ENCODE results near the gene PROM1. TPM values are rescaled to one million over a fixed set of nuclear protein-coding genes. Genes with fewer than 3 reads are reported as not detected.

Gene PROM1
- total RNA-seq, 4 donors from 2014 or later = 3.3 to 4.6 (median 4.0) TPM

GRCh38 chr4:16075975-16076757 lies 7.7 kb downstream of the PROM1 start:
- no peak overlapping the region for H3K27ac ChIP-seq (replicated peaks in 1 of 4)
- H3K4me1 ChIP-seq = no peaks in the 10 kb centered on the region
- peaks cover 0 to 32% (median 4%) of the 10 kb centered on the region in 4 donors for H3K27me3 ChIP-seq
- no peaks in the 10 kb centered on the region for H3K9me3 ChIP-seq
- H3K36me3 ChIP-seq = no peaks in the 10 kb centered on the region
- H3K4me3 ChIP-seq = no peak overlapping the region
- peak; percentile 92 for DNase-seq (ENCODE audit: extremely low spot score)
- no peak for TF ChIP-seq POLR2A (IDR thresholded peaks at IDR 0.05; ENCODE audit: low read depth)
- TF ChIP-seq EP300 (IDR thresholded peaks at IDR 0.05) = no peak
- TF ChIP-seq POLR2AphosphoS5 (IDR thresholded peaks at IDR 0.05) = no peak
- TF ChIP-seq, protein P1, sequence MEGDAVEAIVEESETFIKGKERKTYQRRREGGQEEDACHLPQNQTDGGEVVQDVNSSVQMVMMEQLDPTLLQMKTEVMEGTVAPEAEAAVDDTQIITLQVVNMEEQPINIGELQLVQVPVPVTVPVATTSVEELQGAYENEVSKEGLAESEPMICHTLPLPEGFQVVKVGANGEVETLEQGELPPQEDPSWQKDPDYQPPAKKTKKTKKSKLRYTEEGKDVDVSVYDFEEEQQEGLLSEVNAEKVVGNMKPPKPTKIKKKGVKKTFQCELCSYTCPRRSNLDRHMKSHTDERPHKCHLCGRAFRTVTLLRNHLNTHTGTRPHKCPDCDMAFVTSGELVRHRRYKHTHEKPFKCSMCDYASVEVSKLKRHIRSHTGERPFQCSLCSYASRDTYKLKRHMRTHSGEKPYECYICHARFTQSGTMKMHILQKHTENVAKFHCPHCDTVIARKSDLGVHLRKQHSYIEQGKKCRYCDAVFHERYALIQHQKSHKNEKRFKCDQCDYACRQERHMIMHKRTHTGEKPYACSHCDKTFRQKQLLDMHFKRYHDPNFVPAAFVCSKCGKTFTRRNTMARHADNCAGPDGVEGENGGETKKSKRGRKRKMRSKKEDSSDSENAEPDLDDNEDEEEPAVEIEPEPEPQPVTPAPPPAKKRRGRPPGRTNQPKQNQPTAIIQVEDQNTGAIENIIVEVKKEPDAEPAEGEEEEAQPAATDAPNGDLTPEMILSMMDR (IDR thresholded peaks at IDR 0.05) = no peak
- 82% methylated on average over 8 of the region's 8 CpGs for WGBS
- intact Hi-C loops (cut with DNase I) = no loop called here

- Histone ChIP-seq H3K36me3 (no peaks in the 10 kb centered on the region), H3K27ac (replicated peaks in 1 of 4) (no peak overlapping the region), H3K4me1 (no peaks in the 10 kb centered on the region), H3K27me3 (peaks cover 0 to 21% (median 0%) of the 10 kb centered on the region in 4 donors), H3K9me3 (no peaks in the 10 kb centered on the region), H3K4me3 (no peak overlapping the region)
- no peak for TF ChIP-seq EP300 (IDR thresholded peaks at IDR 0.05)
- no peak for TF ChIP-seq POLR2AphosphoS5 (IDR thresholded peaks at IDR 0.05)
- TF ChIP-seq POLR2A (IDR thresholded peaks at IDR 0.05; ENCODE audit: low read depth) = no peak
- TF ChIP-seq, protein P1 (IDR thresholded peaks at IDR 0.05) = no peak
- intact Hi-C loops (cut with DNase I) = no loop called here
- WGBS = 68% methylated on average over 3 of the region's 3 CpGs
- peak; percentile 12 for DNase-seq (ENCODE audit: extremely low spot score)
Measured at GRCh38 chr4:16075061-16075460, 8.8 kb downstream of the PROM1 start.

DNA sequence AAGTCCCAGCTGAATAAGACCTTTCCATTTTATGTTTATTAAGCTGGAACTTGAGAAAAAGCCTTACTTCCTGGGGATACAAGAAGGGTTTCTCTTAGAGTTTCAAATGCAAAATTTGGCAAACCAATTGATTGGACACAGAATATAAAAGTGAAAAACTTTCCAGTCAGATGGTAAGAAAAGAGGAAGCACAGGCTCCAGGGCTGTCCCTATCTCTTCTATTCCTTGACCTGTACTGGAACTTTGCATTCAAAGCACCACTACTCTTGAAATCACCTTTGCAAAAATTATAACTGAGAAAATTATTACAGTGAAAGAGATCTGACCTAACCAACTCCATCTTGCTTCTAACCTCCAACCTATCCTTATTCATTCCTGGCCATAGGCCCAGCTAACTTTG lies 11.7 kb downstream of the PROM1 start:
- intact Hi-C loops (cut with DNase I) = no loop called here
- no peak for TF ChIP-seq POLR2AphosphoS5 (IDR thresholded peaks at IDR 0.05)
- TF ChIP-seq EP300 (IDR thresholded peaks at IDR 0.05) = no peak
- TF ChIP-seq, protein P1 (IDR thresholded peaks at IDR 0.05) = no peak
- TF ChIP-seq POLR2A (IDR thresholded peaks at IDR 0.05; ENCODE audit: low read depth) = no peak

DNA sequence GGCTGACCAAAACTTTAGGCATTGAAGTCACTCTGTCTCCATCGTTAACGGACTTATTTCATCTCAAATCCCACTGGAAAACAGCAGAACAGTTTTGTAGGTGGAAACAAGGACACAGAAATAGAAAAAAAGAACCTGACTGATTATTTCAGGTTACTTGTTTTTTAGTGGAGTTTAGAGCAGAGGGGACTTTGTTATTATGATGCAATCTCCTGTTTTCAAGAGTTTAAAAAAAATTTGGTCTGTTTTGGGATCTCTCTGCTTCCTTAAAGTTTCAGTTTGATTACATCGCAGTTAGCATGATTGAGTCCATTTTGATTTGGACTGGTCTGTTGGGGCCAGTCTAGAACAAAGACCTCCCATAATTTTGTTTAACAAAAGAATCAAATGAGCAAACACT lies 13.6 kb downstream of the PROM1 start:
- no peak overlapping the region for H3K4me3 ChIP-seq
- intact Hi-C loops (cut with DNase I) = no loop called here
- H3K36me3 ChIP-seq = no peaks in the 10 kb centered on the region
- no peak for DNase-seq (ENCODE audit: extremely low spot score)
- TF ChIP-seq, protein P1 (IDR thresholded peaks at IDR 0.05) = no peak
- no peak for TF ChIP-seq POLR2A (IDR thresholded peaks at IDR 0.05; ENCODE audit: low read depth)
- TF ChIP-seq POLR2AphosphoS5 (IDR thresholded peaks at IDR 0.05) = no peak
- no peak for TF ChIP-seq EP300 (IDR thresholded peaks at IDR 0.05)
- no peaks in the 10 kb centered on the region for H3K4me1 ChIP-seq
- WGBS = 86% methylated on average over 3 of the region's 3 CpGs
- H3K9me3 ChIP-seq = no peaks in the 10 kb centered on the region
- no peak overlapping the region for H3K27ac ChIP-seq (replicated peaks in 1 of 4)
- no peaks in the 10 kb centered on the region for H3K27me3 ChIP-seq

More for the DNA sequence above, 11.7 kb downstream of the PROM1 start:
- DNase-seq (ENCODE audit: extremely low spot score) = peak; percentile 12
- Histone ChIP-seq H3K4me3 (no peak overlapping the region), H3K9me3 (no peaks in the 10 kb centered on the region), H3K36me3 (no peaks in the 10 kb centered on the region), H3K27me3 (no peaks in the 10 kb centered on the region), H3K27ac (replicated peaks in 1 of 4) (no peak overlapping the region), H3K4me1 (no peaks in the 10 kb centered on the region)
